Measurements from ENCODE around the gene PNKD.

GRCh38 chr2:218238887-218239286 is 31.4 kb upstream of the PNKD start:
- TF ChIP-seq CTCF (conservative IDR thresholded peaks at IDR 0.05) (no peak), ZFX (IDR thresholded peaks at IDR 0.05) (no peak)

Measured in C4-2B (cell line).